ENCODE data around the gene DUT. TPM values are rescaled to one million over a fixed set of nuclear protein-coding genes. Genes with fewer than 3 reads are reported as not detected.
A peak's percentile ranks its signal among the peaks of the same experiment; 100 is the strongest.

DUT gene
- total and polyA plus RNA-seq, 2 experiments from 2014 or later: 82.5 to 420 TPM

DNA sequence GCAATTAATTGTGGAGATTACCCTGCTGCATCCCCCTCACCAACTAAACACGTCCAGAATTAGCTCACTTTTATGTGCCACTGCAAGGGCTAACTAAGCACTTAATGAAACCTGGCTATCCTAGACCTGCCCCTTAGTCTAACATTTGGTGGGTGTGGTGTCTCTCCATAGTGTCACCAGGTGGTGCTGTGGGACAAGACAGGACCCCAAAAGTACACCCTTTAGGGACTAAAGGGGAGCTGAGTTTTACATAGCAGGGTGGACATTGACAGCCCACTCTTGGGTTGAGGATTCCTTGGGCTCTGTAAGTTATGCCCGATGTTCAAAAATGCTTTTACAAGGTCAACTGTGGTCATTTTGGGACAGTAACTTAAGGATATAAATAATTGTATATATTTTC is 5.7 kb downstream of the DUT start:
- no peak overlapping the region for H2AFZ ChIP-seq
- ATAC-seq (peak; percentile 68), DNase-seq (ENCODE audit: low spot score) (peak; percentile 71)
- peaks cover 20% of the 10 kb centered on the region for H3K79me2 ChIP-seq (replicated peaks; ENCODE audit: insufficient read depth)
- no peaks in the 10 kb centered on the region for H3F3A ChIP-seq (replicated peaks; ENCODE audit: low read depth)
- H3K4me1 Mint-ChIP-seq: peaks cover 27% of the 10 kb centered on the region
- H3K27me3 Mint-ChIP-seq (ENCODE audit: insufficient read depth, low read depth, poor library complexity): peaks cover 3% of the 10 kb centered on the region
- no peak overlapping the region for H3K4me3 Mint-ChIP-seq
- H3K4me2 ChIP-seq: no peak overlapping the region
- no peaks in the 10 kb centered on the region for H3K9me3 Mint-ChIP-seq
- peaks cover 6% of the 10 kb centered on the region for H4K20me1 ChIP-seq (replicated peaks; ENCODE audit: insufficient read depth)
- TF ChIP-seq, protein P1, sequence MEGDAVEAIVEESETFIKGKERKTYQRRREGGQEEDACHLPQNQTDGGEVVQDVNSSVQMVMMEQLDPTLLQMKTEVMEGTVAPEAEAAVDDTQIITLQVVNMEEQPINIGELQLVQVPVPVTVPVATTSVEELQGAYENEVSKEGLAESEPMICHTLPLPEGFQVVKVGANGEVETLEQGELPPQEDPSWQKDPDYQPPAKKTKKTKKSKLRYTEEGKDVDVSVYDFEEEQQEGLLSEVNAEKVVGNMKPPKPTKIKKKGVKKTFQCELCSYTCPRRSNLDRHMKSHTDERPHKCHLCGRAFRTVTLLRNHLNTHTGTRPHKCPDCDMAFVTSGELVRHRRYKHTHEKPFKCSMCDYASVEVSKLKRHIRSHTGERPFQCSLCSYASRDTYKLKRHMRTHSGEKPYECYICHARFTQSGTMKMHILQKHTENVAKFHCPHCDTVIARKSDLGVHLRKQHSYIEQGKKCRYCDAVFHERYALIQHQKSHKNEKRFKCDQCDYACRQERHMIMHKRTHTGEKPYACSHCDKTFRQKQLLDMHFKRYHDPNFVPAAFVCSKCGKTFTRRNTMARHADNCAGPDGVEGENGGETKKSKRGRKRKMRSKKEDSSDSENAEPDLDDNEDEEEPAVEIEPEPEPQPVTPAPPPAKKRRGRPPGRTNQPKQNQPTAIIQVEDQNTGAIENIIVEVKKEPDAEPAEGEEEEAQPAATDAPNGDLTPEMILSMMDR (conservative IDR thresholded peaks at IDR 0.05; ENCODE audit: low read depth in 2 of 2): peak; percentile 68 to 76
- no peak for TF ChIP-seq CREB1 (CRISPR knock-in tag; IDR thresholded peaks at IDR 0.05; ENCODE audit: low read depth)
- no peak overlapping the region for H3K27ac Mint-ChIP-seq
- H3K36me3 ChIP-seq (ENCODE audit: insufficient read depth): peaks cover 36% of the 10 kb centered on the region; the same call in 1 of the 2 replicates
- H3K4me1 ChIP-seq (ENCODE audit: insufficient read depth): peaks cover 13% of the 10 kb centered on the region
- no peak overlapping the region for H3K4me3 ChIP-seq
- H3K27me3 ChIP-seq (ENCODE audit: insufficient read depth): no peaks in the 10 kb centered on the region
- H3K9me2 ChIP-seq (ENCODE audit: insufficient read depth): no peaks in the 10 kb centered on the region
- H3K27ac ChIP-seq (ENCODE audit: low read depth): no peak overlapping the region
- H3K36me3 Mint-ChIP-seq (ENCODE audit: low read depth): peaks cover 70% of the 10 kb centered on the region

DNA sequence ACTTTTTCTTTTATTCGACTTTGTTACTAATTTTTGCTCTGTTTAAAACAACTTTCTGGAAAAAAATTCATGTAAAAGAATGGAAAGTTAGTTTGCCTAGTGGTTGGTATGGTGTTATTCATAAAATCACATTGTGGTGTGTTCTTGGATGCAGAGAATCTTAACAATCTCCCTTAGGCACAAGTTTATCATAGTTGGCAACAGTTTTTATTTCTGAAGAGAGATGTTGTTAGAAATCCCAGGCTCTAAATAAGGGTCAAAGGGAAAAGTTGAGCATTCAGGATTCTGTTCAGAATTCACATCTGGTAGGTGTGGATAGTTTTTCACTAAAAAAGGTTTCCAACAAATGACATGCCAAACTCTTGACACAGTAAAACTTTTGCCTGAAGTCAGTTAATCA is 6.4 kb downstream of the DUT start:
- DNase-seq (ENCODE audit: low spot score): no peak
- Mint-ChIP-seq H3K27ac (no peak overlapping the region), H3K4me3 (no peak overlapping the region), H3K9me3 (no peaks in the 10 kb centered on the region), H3K36me3 (ENCODE audit: low read depth) (peaks cover 72% of the 10 kb centered on the region), H3K27me3 (ENCODE audit: insufficient read depth, low read depth, poor library complexity) (peaks cover 3% of the 10 kb centered on the region), H3K4me1 (peaks cover 27% of the 10 kb centered on the region)
- Histone ChIP-seq H3K4me3 (no peak overlapping the region), H3K79me2 (replicated peaks; ENCODE audit: insufficient read depth) (peaks cover 14% of the 10 kb centered on the region), H3F3A (replicated peaks; ENCODE audit: low read depth) (no peaks in the 10 kb centered on the region), H3K27me3 (ENCODE audit: insufficient read depth) (no peaks in the 10 kb centered on the region), H3K9me2 (ENCODE audit: insufficient read depth) (no peaks in the 10 kb centered on the region), H3K36me3 (ENCODE audit: insufficient read depth) (peaks cover 36% of the 10 kb centered on the region; the same call in 1 of the 2 replicates), H3K4me1 (ENCODE audit: insufficient read depth) (peaks cover 13% of the 10 kb centered on the region), H2AFZ (no peak overlapping the region), H4K20me1 (replicated peaks; ENCODE audit: insufficient read depth) (peaks cover 6% of the 10 kb centered on the region), H3K4me2 (no peak overlapping the region), H3K27ac (ENCODE audit: low read depth) (no peak overlapping the region)
- ATAC-seq: no peak
- TF ChIP-seq, protein P2, sequence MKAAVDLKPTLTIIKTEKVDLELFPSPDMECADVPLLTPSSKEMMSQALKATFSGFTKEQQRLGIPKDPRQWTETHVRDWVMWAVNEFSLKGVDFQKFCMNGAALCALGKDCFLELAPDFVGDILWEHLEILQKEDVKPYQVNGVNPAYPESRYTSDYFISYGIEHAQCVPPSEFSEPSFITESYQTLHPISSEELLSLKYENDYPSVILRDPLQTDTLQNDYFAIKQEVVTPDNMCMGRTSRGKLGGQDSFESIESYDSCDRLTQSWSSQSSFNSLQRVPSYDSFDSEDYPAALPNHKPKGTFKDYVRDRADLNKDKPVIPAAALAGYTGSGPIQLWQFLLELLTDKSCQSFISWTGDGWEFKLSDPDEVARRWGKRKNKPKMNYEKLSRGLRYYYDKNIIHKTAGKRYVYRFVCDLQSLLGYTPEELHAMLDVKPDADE (IDR thresholded peaks at IDR 0.05): no peak
- TF ChIP-seq NANOG (IDR thresholded peaks at IDR 0.05; ENCODE audit: borderline replicate concordance) (no peak), POLR2AphosphoS5 (IDR thresholded peaks at IDR 0.05; ENCODE audit: low read depth) (no peak), STAT1 (IDR thresholded peaks at IDR 0.05; ENCODE audit: unreplicated experiment) (no peak), EZH2 (IDR thresholded peaks at IDR 0.05; ENCODE audit: low read depth, unreplicated experiment) (no peak), JUNB (IDR thresholded peaks at IDR 0.05; ENCODE audit: unreplicated experiment) (no peak), ZNF331 (CRISPR knock-in tag; IDR thresholded peaks at IDR 0.05; ENCODE audit: low read depth) (no peak), EZH2phosphoT487 (IDR thresholded peaks at IDR 0.05; ENCODE audit: unreplicated experiment) (no peak), CREB1 (CRISPR knock-in tag; IDR thresholded peaks at IDR 0.05; ENCODE audit: low read depth) (no peak), ZNF114 (CRISPR knock-in tag; IDR thresholded peaks at IDR 0.05) (no peak)
- TF ChIP-seq, protein P1 (conservative IDR thresholded peaks at IDR 0.05; ENCODE audit: low read depth in 2 of 2): no peak
- TF ChIP-seq, protein P3, sequence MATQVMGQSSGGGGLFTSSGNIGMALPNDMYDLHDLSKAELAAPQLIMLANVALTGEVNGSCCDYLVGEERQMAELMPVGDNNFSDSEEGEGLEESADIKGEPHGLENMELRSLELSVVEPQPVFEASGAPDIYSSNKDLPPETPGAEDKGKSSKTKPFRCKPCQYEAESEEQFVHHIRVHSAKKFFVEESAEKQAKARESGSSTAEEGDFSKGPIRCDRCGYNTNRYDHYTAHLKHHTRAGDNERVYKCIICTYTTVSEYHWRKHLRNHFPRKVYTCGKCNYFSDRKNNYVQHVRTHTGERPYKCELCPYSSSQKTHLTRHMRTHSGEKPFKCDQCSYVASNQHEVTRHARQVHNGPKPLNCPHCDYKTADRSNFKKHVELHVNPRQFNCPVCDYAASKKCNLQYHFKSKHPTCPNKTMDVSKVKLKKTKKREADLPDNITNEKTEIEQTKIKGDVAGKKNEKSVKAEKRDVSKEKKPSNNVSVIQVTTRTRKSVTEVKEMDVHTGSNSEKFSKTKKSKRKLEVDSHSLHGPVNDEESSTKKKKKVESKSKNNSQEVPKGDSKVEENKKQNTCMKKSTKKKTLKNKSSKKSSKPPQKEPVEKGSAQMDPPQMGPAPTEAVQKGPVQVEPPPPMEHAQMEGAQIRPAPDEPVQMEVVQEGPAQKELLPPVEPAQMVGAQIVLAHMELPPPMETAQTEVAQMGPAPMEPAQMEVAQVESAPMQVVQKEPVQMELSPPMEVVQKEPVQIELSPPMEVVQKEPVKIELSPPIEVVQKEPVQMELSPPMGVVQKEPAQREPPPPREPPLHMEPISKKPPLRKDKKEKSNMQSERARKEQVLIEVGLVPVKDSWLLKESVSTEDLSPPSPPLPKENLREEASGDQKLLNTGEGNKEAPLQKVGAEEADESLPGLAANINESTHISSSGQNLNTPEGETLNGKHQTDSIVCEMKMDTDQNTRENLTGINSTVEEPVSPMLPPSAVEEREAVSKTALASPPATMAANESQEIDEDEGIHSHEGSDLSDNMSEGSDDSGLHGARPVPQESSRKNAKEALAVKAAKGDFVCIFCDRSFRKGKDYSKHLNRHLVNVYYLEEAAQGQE (IDR thresholded peaks at IDR 0.05; ENCODE audit: unreplicated experiment): no peak
